Measurements from ENCODE around the gene WDPCP.

Gene WDPCP

DNA sequence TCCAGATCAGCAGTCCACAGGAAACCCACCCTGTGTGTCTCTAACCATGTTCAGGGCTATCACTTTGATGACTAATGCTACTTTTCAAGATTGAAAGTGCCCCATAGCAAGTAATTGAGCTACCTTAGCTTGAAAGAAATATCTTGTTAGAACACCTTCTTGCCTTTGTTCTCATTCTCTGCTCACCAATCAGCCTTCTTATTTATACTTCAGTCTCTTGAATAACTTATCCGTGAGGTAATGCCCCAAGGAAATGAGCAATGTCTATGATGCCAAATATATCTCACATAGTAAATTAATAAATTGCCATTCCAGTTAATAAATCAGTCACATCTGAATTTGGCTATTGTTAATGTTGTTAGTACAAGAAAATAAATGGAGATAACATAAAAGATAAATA lies 141.6 kb downstream of the WDPCP start:
- H4K91ac ChIP-seq (ENCODE audit: low read length), result no peak overlapping the region
- no peak overlapping the region for H3K9ac ChIP-seq (ENCODE audit: low read length)
- H3K79me1 ChIP-seq (replicated peaks; ENCODE audit: low read length, poor library complexity, severe bottlenecking), result peaks cover 5% of the 10 kb centered on the region
- no peak overlapping the region for H2BK15ac ChIP-seq (ENCODE audit: low read depth, poor library complexity, severe bottlenecking)
- H3K36me3 ChIP-seq (ENCODE audit: control insufficient read depth in 1 of 2, insufficient read depth in 2 of 2, low read depth in 1 of 2, low read length in 2 of 2), result peaks cover 0 to 4% of the 10 kb centered on the region in 2 experiments
- no peak overlapping the region for H3K4ac ChIP-seq (ENCODE audit: low read depth in 1 of 2, low read length in 2 of 2)
- H3K27ac ChIP-seq (ENCODE audit: low read length, poor library complexity, severe bottlenecking), result no peak overlapping the region
- H3K4me2 ChIP-seq (ENCODE audit: low read length, poor library complexity, severe bottlenecking), result no peak overlapping the region
- no peak for DNase-seq
- H3K14ac ChIP-seq (ENCODE audit: low read length in 2 of 2), result no peak overlapping the region
- no peak overlapping the region for H3K23ac ChIP-seq (ENCODE audit: low read length in 2 of 2)
- H3K27me3 ChIP-seq (ENCODE audit: control insufficient read depth in 1 of 2, insufficient read depth in 1 of 2, low read length in 2 of 2), result no peaks in the 10 kb centered on the region
- H2AFZ ChIP-seq (ENCODE audit: low read depth, low read length), result no peak overlapping the region
- no CpG with 5 or more reads among the region's 1 CpG for WGBS
- no peak overlapping the region for H3K18ac ChIP-seq (ENCODE audit: low read depth in 1 of 2, low read length in 2 of 2)
- H2BK12ac ChIP-seq (ENCODE audit: low read length in 2 of 2), result no peak overlapping the region
- H2BK5ac ChIP-seq (ENCODE audit: low read depth, low read length, poor library complexity, severe bottlenecking), result no peak overlapping the region
- H2AK5ac ChIP-seq (ENCODE audit: low read length, severe bottlenecking), result no peak overlapping the region
- no peaks in the 10 kb centered on the region for H3K4me1 ChIP-seq (ENCODE audit: control insufficient read depth, insufficient read depth, low read depth, low read length)
- H4K8ac ChIP-seq (ENCODE audit: low read length), result no peak overlapping the region
- peak overlapping the region in 1 of 2 experiments; percentile 8 for H3K4me3 ChIP-seq (ENCODE audit: insufficient read depth in 1 of 2, low read depth in 1 of 2, low read length in 2 of 2)
- no peaks in the 10 kb centered on the region for H3K9me3 ChIP-seq (ENCODE audit: control insufficient read depth, low read length)
- H2BK120ac ChIP-seq (ENCODE audit: low read depth, low read length), result no peak overlapping the region

DNA sequence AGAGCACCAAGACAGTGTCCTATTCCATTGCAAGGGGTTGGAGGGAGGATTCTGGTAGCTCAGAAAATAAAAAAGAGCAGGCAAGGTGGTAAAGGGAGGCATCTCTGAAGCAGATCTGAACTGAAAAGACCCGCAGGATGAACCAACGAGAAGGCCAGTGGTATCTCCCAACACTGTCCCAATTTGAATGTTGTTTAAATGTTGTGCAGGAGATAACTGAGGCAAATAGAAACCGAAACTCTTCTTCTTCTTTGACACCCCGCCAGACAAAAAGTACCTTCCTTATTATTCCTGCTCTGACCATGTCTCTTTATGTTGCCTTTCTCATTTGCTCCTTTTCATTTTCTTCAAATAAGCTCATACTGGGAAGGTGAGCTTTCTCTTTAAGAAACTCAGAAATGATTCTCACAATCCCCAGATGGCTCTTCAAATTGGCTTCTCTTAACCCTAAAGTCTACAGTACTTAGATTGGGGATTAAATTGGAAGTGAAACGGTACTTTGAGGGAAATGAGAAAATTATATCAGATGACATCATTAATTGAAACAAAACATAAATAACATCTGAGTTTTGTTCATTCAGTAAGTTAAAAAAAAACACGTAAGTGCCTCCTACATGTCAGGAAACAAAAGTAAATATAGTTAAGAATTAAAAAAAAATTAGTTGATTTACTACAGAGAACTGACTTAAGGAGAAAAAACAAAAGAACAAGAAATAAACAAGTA lies 143.6 kb downstream of the WDPCP start:
- H3K9me3 ChIP-seq (ENCODE audit: control insufficient read depth, low read length), result no peaks in the 10 kb centered on the region
- H3K27ac ChIP-seq (ENCODE audit: low read length, poor library complexity, severe bottlenecking), result no peak overlapping the region
- no peak for DNase-seq

DNA sequence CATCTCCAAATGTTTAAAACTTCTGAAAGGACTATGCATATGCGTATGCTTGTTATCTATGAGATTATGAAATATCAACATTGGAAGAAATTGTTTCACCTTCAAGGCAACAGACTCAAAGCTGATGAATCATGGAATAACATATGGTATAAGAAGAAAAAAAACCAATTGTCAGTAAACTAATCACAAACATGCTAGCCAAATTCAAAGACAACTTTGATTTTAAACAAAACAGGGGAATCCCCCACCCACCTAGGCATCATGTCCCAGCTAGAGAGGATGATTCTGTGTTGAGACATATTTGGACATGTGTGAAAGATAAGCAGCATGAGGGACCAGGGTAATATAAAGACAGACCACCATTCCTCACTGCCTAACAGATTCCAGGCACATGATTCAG lies 147.7 kb downstream of the WDPCP start:
- Histone ChIP-seq H3K4me2 (ENCODE audit: low read length, poor library complexity, severe bottlenecking) (no peak overlapping the region), H3K9ac (ENCODE audit: low read length) (no peak overlapping the region), H3K4me1 (ENCODE audit: control insufficient read depth, insufficient read depth, low read depth, low read length) (no peaks in the 10 kb centered on the region), H3K9me3 (ENCODE audit: control insufficient read depth, low read length) (no peaks in the 10 kb centered on the region), H2AK5ac (ENCODE audit: low read length, severe bottlenecking) (no peak overlapping the region), H3K79me1 (replicated peaks; ENCODE audit: low read length, poor library complexity, severe bottlenecking) (no peaks in the 10 kb centered on the region), H3K14ac (ENCODE audit: low read length in 2 of 2) (no peak overlapping the region), H3K27me3 (ENCODE audit: control insufficient read depth in 1 of 2, insufficient read depth in 1 of 2, low read length in 2 of 2) (no peaks in the 10 kb centered on the region), H2BK12ac (ENCODE audit: low read length in 2 of 2) (no peak overlapping the region), H3K23ac (ENCODE audit: low read length in 2 of 2) (no peak overlapping the region), H2AFZ (ENCODE audit: low read depth, low read length) (no peak overlapping the region), H3K36me3 (ENCODE audit: control insufficient read depth in 1 of 2, insufficient read depth in 2 of 2, low read depth in 1 of 2, low read length in 2 of 2) (no peaks in the 10 kb centered on the region), H3K18ac (ENCODE audit: low read depth in 1 of 2, low read length in 2 of 2) (no peak overlapping the region), H3K4ac (ENCODE audit: low read depth in 1 of 2, low read length in 2 of 2) (no peak overlapping the region), H2BK5ac (ENCODE audit: low read depth, low read length, poor library complexity, severe bottlenecking) (no peak overlapping the region), H4K8ac (ENCODE audit: low read length) (no peak overlapping the region), H2BK120ac (ENCODE audit: low read depth, low read length) (no peak overlapping the region), H2BK15ac (ENCODE audit: low read depth, poor library complexity, severe bottlenecking) (no peak overlapping the region), H4K91ac (ENCODE audit: low read length) (no peak overlapping the region), H3K27ac (ENCODE audit: low read length, poor library complexity, severe bottlenecking) (no peak overlapping the region), H3K4me3 (ENCODE audit: insufficient read depth in 1 of 2, low read depth in 1 of 2, low read length in 2 of 2) (no peak overlapping the region)
- no CpG with 5 or more reads among the region's 1 CpG for WGBS
- DNase-seq, result no peak

More for the DNA sequence above, 143.6 kb downstream of the WDPCP start:
- WGBS, result 91% methylated on average over 4 of the region's 6 CpGs
- Histone ChIP-seq H3K4me2 (ENCODE audit: low read length, poor library complexity, severe bottlenecking) (no peak overlapping the region), H3K14ac (ENCODE audit: low read length in 2 of 2) (no peak overlapping the region), H4K8ac (ENCODE audit: low read length) (no peak overlapping the region), H3K36me3 (ENCODE audit: control insufficient read depth in 1 of 2, insufficient read depth in 2 of 2, low read depth in 1 of 2, low read length in 2 of 2) (no peaks in the 10 kb centered on the region), H2BK15ac (ENCODE audit: low read depth, poor library complexity, severe bottlenecking) (no peak overlapping the region), H3K23ac (ENCODE audit: low read length in 2 of 2) (no peak overlapping the region), H2AFZ (ENCODE audit: low read depth, low read length) (no peak overlapping the region), H3K27me3 (ENCODE audit: control insufficient read depth in 1 of 2, insufficient read depth in 1 of 2, low read length in 2 of 2) (no peaks in the 10 kb centered on the region), H3K9ac (ENCODE audit: low read length) (no peak overlapping the region), H4K91ac (ENCODE audit: low read length) (no peak overlapping the region), H3K4me1 (ENCODE audit: control insufficient read depth, insufficient read depth, low read depth, low read length) (no peaks in the 10 kb centered on the region), H3K4me3 (ENCODE audit: insufficient read depth in 1 of 2, low read depth in 1 of 2, low read length in 2 of 2) (no peak overlapping the region), H2BK5ac (ENCODE audit: low read depth, low read length, poor library complexity, severe bottlenecking) (no peak overlapping the region), H3K18ac (ENCODE audit: low read depth in 1 of 2, low read length in 2 of 2) (no peak overlapping the region), H3K4ac (ENCODE audit: low read depth in 1 of 2, low read length in 2 of 2) (no peak overlapping the region), H2BK120ac (ENCODE audit: low read depth, low read length) (no peak overlapping the region), H3K79me1 (replicated peaks; ENCODE audit: low read length, poor library complexity, severe bottlenecking) (no peaks in the 10 kb centered on the region), H2BK12ac (ENCODE audit: low read length in 2 of 2) (no peak overlapping the region), H2AK5ac (ENCODE audit: low read length, severe bottlenecking) (no peak overlapping the region)

DNA sequence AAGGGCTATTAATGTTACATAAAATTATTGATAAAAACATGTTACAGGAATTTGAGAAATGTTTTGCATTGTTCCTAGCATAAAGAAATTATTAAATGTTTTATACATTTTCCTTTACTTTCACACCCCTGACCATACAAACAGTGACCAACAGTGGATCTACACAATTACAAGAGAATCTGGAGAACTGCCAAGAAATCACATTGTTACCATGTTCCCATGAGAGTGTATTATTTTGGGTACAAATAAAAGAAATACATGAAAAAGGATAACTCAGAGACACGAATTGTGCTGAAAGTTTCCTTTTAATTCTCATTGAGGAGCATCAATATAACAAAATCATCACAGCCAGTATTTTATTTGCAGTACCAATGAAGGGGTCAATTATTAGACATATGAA lies 150.1 kb downstream of the WDPCP start:
- Histone ChIP-seq H3K4ac (ENCODE audit: low read depth in 1 of 2, low read length in 2 of 2) (no peak overlapping the region), H4K91ac (ENCODE audit: low read length) (no peak overlapping the region), H3K9ac (ENCODE audit: low read length) (no peak overlapping the region), H3K9me3 (ENCODE audit: control insufficient read depth, low read length) (no peaks in the 10 kb centered on the region), H3K4me2 (ENCODE audit: low read length, poor library complexity, severe bottlenecking) (no peak overlapping the region), H2BK5ac (ENCODE audit: low read depth, low read length, poor library complexity, severe bottlenecking) (no peak overlapping the region), H3K18ac (ENCODE audit: low read depth in 1 of 2, low read length in 2 of 2) (no peak overlapping the region), H3K23ac (ENCODE audit: low read length in 2 of 2) (no peak overlapping the region), H3K79me1 (replicated peaks; ENCODE audit: low read length, poor library complexity, severe bottlenecking) (no peaks in the 10 kb centered on the region), H2BK15ac (ENCODE audit: low read depth, poor library complexity, severe bottlenecking) (no peak overlapping the region), H2BK12ac (ENCODE audit: low read length in 2 of 2) (no peak overlapping the region), H3K14ac (ENCODE audit: low read length in 2 of 2) (no peak overlapping the region), H3K4me3 (ENCODE audit: insufficient read depth in 1 of 2, low read depth in 1 of 2, low read length in 2 of 2) (no peak overlapping the region), H2AFZ (ENCODE audit: low read depth, low read length) (no peak overlapping the region), H3K27ac (ENCODE audit: low read length, poor library complexity, severe bottlenecking) (no peak overlapping the region), H3K36me3 (ENCODE audit: control insufficient read depth in 1 of 2, insufficient read depth in 2 of 2, low read depth in 1 of 2, low read length in 2 of 2) (no peaks in the 10 kb centered on the region), H3K4me1 (ENCODE audit: control insufficient read depth, insufficient read depth, low read depth, low read length) (no peaks in the 10 kb centered on the region), H3K27me3 (ENCODE audit: control insufficient read depth in 1 of 2, insufficient read depth in 1 of 2, low read length in 2 of 2) (no peaks in the 10 kb centered on the region), H4K8ac (ENCODE audit: low read length) (no peak overlapping the region), H2AK5ac (ENCODE audit: low read length, severe bottlenecking) (no peak overlapping the region), H2BK120ac (ENCODE audit: low read depth, low read length) (no peak overlapping the region)
- WGBS, result no CpG with 5 or more reads among the region's 1 CpG
- DNase-seq, result no peak

Measured in mesenchymal stem cell (in vitro differentiated cells and primary cell).